Stimulated activated CD4-positive, alpha-beta T cell treated with anti-CD3 and anti-CD28 coated beads, Interleukin-4, amount 100 ng/mL, for 1 hour (primary cell): ENCODE data around the gene ALKBH3.
A peak's percentile ranks its signal among the peaks of the same experiment; 100 is the strongest.

Experiments
- DNase-seq: peaks from one replicate; pipeline ENCODE4 v3.0.0-alpha.2; 2020

Gene ALKBH3

GRCh38 chr11:43942662-43943371, 62.2 kb downstream of the ALKBH3 start:
- DNase-seq: peak; percentile 6

- DNase-seq: no peak
Measured at GRCh38 chr11:43943372-43943930, 62.8 kb downstream of the ALKBH3 start.

GRCh38 chr11:43943931-43944751, 63.5 kb downstream of the ALKBH3 start:
- DNase-seq: peak; percentile 13

- peak; percentile 71 for DNase-seq
Measured at GRCh38 chr11:43944761-43945311, 64.2 kb downstream of the ALKBH3 start.

- no peak for DNase-seq
Measured at GRCh38 chr11:43947003-43947500, 66.4 kb downstream of the ALKBH3 start.

DNA sequence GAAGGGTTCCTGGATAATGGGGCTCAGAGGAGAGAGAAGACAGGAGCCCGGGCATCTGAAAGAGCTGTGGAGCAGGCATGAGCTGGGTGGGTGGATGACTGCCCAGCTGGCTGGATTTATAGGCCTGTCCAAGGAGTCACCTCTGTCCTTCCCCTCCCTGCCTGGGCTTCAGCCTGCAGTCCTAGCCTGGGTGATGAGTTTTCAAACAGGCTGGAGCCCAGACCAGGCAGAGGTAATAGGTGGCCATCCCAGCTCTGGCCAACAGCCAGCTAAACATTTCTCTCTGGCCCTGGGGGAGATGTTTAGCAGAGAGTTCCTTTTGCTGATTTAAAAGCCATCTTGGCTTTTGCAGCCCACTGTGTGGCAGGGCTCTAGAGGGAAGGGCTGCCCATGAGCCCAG, 67.2 kb downstream of the ALKBH3 start:
- no peak for DNase-seq

DNA sequence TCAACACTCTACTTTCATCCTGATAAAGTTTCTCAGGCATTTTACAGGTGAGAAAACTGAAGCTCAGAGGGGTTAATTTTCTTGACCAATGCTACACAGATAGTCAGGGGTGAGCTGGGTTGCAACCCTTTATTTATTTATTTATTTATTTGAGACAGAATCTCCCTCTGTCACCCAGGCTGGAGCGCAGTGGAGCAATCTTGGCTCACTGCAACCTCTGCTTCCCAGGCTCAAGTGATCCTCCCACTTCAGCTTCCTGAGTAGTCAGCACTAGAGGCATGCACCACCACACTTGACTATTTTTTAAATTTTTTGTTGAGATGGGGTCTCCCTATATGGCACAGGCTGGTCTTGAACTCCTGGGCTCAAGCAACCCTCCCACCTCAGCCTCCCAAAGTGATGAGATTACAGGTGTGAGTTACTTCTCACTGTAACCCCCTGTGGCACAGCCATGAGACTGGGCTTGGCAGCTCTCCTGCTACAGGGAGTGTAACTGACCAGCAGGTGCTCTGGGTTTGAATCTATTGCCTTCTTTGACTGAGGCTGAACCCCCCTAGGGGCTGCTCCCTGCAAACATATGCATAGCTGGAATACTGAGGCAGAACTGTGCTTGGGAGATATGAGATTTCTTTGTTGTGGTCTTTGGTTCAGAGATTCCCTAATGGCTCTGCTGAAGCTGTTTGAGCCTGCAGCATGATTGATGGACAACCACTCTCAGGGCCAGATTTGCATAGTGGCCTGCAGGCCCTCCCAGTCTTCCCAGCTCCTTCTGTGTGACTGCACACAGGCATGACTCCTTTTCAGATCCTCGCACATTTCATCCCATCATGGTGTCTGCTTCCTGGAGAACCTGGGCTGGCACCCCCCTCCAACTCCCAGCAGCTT, 68.0 kb downstream of the ALKBH3 start:
- no peak for DNase-seq

DNA sequence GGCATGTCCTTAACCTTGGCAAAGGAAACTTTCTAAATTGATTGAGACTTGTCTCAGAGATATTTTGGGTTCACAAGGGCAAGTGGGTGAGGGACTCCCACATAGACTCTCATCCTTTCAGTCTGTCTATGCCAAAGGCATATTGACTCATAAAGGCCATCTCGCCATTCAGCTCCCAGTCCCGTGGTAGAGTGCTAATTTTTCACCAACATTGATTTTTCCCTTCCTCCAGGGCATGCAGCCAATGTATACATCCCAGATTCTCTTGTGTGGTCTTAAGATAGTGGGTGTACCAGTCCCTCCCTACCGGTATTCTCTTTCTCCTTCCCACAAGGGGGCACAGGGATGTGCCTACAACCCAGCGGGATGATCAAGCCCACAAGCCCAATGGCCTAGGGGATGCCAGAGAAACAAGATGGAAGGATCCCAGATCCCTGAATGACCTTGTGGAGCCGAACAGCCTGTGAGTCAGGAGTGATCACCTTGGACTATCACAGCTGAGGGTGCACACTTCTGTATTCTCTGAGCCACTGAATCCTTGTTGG, 69.8 kb downstream of the ALKBH3 start:
- DNase-seq: no peak

DNA sequence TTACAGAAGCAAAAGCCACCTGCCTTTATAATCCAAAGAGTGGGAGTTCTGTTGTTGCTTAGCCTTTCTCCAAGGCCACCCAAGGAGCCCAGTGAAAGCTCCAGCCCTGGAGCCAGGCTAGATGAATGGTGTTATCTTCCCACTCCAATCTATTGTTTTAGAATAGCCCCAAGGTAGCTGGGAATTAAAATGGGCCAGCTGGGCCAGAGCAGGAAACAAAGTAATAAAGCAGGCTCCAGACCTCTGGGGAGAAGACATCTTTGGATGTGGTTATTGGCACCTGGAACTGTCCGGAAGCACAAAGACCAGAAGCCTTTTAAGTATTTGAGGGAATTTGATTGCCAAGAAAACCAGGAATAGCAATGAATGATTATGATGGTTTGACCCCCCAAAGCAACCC, 70.6 kb downstream of the ALKBH3 start:
- no peak for DNase-seq

DNA sequence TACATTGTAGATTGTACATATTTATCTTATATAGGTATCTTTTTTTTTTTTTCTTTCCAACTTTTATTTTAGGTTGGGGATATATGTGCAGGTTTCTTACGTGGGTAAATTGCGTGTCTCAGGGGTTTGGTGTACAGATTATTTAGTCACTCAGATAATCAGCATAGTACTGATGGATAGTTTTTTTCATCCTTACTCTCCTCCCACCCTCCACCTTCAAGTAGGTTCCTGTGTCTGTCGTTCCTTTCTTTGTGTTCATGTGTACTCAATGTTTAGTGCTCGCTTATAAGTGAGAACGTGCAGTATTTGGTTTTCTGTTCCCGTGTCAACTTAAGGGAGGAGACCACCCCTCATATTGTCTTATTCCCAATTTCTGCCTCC, 71.4 kb downstream of the ALKBH3 start:
- no peak for DNase-seq

DNA sequence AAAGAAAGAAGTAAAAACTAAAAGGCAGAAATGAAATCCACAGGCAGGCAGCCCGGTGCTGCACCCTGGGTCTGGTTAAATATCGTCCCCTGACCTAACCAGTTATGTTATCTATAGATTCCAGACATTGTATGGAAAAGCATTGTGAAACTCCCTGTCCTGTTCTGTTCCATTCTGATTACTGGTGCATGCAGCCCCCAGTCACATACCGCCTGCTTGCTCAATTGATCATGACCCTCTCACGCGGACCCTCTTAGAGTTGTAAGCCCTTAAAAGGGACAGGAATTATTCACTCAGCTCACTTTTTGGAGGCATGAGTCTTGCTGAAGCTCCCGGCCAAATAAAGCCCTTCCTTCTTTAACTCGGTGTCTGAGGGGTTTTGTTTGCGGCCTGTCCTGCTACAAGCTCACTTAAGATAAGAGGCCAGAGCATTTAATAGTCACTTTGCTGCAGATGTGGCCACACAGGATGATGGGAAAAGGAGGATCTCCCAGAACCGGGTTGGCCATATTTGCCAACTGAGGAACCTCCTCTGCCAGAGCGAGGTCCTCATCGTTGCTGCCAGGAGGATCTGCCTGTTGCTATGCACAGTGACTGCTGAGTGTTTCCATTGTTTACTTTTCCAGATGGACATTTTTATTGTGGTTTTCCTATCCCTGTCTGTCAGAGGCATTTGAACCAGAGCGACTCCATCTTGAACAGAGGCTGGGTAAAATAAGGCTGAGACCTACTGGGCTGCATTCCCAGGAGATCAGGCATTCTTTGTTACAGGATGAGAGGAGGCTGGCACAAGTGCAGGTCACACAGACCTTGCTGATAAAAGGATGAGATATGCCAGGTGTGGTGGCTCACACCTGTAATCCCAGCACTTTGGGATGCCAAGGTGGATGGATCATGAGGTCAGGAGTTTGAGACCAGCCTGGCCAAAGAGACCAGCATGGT, 72.0 kb downstream of the ALKBH3 start:
- DNase-seq: no peak

- no peak for DNase-seq
Measured at GRCh38 chr11:43953521-43953920, 72.9 kb downstream of the ALKBH3 start.

- DNase-seq: no peak
Measured at GRCh38 chr11:43954241-43954640, 73.6 kb downstream of the ALKBH3 start.

- DNase-seq: no peak
Measured at GRCh38 chr11:43955381-43956118, 74.9 kb downstream of the ALKBH3 start.

DNA sequence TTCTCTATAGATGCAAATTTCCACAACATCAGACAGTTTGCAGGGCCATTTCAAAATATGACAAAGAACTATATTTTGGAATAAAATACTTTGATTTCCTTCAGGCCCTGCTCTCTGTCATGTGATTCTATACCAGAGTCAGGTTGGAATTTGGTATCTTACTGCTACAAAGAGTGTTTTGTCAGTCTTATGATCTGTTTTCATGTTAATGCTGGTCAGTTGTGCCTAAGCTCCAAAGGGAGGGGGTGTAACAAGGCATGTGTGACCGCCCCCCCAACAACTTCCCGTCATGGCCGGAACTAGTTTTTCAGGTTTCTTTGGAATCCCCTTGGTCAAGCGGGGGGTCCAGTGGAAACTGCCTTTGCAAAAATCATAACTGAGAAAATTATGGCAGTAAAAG, 76.9 kb downstream of the ALKBH3 start:
- no peak for DNase-seq

GRCh38 chr11:43959321-43959995, 78.8 kb downstream of the ALKBH3 start:
- DNase-seq: no peak

DNA sequence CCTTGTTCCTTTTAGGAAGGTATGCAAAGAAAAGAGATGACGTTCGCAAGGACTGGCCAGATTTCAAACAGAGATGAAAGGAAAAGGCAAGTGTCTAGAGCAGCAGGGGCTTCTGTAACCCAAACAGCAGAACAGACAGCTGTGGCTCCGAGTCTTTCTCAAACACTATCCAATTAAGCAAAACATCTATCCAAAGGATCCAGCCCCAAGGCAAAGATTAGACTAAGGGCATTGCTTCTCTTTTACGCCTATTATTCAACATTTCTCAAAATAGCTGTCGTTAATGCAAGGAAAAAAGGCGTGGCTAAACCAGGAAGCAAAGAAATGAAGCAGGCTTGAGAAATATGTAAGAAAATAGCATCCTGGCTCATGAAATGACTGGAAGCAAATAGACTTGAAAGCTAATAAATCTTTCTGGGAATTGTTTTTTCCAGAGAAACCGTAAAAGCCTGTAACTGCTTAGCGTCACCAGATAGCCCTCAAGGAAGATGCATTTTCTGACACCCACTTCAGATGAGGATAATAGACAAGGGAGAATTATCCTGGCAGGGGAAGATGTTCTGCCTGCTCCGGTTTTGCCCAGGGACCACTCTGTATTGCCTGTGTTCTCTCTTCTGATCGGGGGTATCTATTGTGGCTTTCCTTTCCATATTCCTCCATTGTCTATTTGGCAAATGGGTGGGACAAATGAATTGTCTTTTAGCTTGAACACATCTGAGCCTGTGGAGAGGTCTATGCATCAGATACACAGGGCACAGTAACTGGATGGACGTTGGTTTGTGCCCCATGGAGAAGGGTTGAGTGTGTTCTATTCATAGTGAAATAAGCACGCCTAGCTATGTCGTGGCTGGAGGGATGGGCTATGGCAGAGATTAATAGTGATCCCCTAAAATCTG, 82.0 kb downstream of the ALKBH3 start:
- no peak for DNase-seq

DNA sequence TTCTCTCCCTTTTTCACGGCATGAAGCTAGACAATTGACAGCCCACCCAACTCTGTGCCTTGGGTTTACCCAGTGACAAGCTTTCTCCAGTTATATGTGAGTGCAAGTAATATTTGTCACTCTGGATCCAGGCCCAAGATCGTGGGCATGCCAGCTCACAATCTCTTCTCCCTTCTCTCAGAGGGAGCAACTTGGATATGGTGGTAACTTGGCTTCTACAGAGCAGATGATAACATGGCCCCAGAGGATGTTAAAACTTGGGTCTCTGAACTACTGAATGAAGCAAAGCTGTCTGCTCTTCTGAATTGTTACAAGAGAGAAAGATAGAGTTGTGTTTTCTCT, 82.6 kb downstream of the ALKBH3 start:
- DNase-seq: no peak

- no peak for DNase-seq
Measured at GRCh38 chr11:43967661-43968060, 87.0 kb downstream of the ALKBH3 start.
